Stimulated activated effector memory CD8-positive, alpha-beta T cell treated with anti-CD3 and anti-CD28 coated beads, Interleukin-12 subunit alpha, Interleukin-12 subunit beta, amount 100 ng/mL, for 72 hours (primary cell): ENCODE measurements around the gene NRCAM.
A peak's percentile ranks its signal among the peaks of the same experiment; 100 is the strongest.
"Not testable (repeated sequence)": the region's sequence is repeated elsewhere in the genome, so short reads cannot be mapped to it uniquely, and the experiment has no call there.

Source experiments
- ATAC-seq: fragments of 150-1000 bp; cut with Tn5 transposase; 2 replicates; pipeline ENCODE4 v1.10.0; 2021
- DNase-seq, 2 donors: peaks; one replicate each; pipeline ENCODE4 v3.0.0; 2021 to 2022; ENCODE audit warnings: low spot score in 2 of 2
- H3K27ac Mint-ChIP-seq: one replicate; pipeline ENCODE4 v1.8.0; 2022; ENCODE audit warnings: mild to moderate bottlenecking, mixed read lengths
- H3K36me3 Mint-ChIP-seq: one replicate; pipeline ENCODE4 v1.8.0; 2022; ENCODE audit warnings: mild to moderate bottlenecking, mixed read lengths
- H3K4me1 Mint-ChIP-seq: one replicate; pipeline ENCODE4 v1.8.0; 2022; ENCODE audit warnings: mixed read lengths
- H3K4me3 Mint-ChIP-seq: one replicate; pipeline ENCODE4 v1.8.0; 2022; ENCODE audit warnings: mild to moderate bottlenecking, mixed read lengths
- H3K9me3 Mint-ChIP-seq: one replicate; pipeline ENCODE4 v1.8.0; 2022; ENCODE audit warnings: mixed read lengths

The NRCAM gene

DNA sequence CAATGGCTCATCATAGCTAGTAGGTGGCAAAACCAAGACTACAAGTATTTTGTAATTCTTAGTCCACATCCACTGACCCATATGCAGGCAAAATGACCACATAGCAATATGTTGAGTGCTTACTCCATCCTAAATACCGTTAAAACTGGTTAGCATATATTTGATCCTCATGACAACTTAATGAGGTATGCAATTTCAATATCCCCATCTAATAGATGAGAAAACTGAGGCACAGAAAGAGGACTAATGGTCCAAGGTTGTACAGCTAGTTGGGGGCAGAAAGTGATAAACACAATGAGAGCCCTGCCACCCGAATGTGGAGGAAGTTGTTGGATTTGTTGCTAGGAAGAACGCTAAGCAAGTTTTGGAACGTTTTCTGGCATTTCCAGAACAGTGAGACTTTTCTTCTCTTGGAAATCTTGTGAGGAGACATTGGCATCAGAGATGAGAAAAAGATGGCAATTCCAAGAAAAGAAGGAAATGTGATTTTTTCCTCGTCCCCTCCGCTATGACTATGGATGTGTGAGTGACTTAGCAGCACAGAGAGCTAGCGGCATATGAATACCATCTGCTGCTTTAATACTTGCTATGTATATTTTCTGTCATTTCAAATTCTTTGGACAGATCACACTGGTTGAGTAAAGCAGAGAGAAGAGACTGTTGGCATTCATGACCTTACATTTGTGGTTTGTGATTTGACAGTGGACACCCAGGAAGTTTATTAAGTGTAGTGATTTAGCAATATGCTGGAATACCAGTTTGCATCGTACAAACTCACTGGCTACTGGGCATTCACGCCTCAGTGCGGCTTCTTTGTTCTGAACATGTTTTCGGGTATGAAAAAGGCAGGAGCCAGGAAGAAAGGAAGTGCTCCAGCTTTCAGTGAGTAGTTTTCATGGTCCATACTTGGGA is 51.5 kb downstream of the NRCAM start:
- Mint-ChIP-seq H3K36me3 (no peaks in the 10 kb centered on the region), H3K27ac (no peak overlapping the region), H3K4me3 (no peak overlapping the region), H3K9me3 (no peaks in the 10 kb centered on the region), H3K4me1 (no peaks in the 10 kb centered on the region)
- ATAC-seq = no peak
- no peak for DNase-seq

DNA sequence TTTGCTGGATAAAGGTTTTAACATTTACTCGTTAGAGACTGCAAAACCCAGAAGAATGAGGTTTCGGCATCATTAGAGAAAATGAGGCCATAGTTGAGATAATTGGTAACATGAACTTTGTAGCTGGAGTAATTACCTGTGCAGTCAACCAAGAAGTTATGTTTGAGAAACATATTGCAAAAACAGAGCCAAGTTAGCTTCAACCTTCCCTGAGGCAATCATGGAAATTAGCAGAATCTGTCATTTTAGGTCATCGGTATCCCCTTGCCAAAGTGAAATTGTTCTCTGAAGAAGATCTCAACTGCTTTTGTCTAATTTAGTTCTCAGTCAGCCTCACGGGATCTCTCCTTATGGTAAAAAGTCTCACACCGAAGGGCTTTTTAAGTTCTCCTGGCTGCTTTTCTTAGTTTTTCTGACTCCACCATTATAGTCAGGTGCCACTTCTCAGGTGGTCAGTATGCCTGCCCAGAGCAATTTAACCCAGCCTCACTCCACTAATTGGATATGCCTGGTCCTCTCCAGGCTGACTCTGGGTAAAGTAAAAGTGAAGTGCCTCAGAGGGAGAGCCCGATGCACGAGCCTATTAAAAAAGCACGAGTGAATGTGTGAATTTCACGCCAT is 52.5 kb downstream of the NRCAM start:
- Mint-ChIP-seq H3K36me3 (no peaks in the 10 kb centered on the region), H3K9me3 (no peaks in the 10 kb centered on the region)
- ATAC-seq = no peak

DNA sequence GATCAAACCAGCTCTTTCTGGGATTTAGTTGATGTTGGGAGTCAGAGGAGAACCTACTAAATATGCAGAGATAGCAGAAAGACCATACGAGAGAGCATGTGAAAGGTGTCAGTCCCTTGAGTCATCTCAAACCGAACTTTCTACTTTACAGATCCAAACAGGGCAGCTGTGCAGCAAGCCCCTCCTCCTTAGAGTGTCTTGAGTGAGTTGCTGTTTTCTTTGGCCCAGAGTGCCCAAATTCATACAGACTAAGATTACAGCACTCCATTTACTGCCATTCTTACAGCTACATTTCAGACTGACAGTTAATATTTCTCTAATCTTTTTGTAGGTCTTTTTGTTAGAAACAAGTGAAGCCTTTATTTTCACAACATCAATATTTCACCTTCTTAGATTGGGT is 53.4 kb downstream of the NRCAM start:
- H3K4me3 Mint-ChIP-seq = no peak overlapping the region
- ATAC-seq = peak; percentile 36
- no peak overlapping the region for H3K27ac Mint-ChIP-seq
- no peaks in the 10 kb centered on the region for H3K9me3 Mint-ChIP-seq
- no peaks in the 10 kb centered on the region for H3K4me1 Mint-ChIP-seq
- DNase-seq = no peak
- H3K36me3 Mint-ChIP-seq = no peaks in the 10 kb centered on the region

More for the DNA sequence above, 52.5 kb downstream of the NRCAM start:
- Mint-ChIP-seq H3K4me3 (no peak overlapping the region), H3K4me1 (no peaks in the 10 kb centered on the region), H3K27ac (no peak overlapping the region)
- no peak for DNase-seq

DNA sequence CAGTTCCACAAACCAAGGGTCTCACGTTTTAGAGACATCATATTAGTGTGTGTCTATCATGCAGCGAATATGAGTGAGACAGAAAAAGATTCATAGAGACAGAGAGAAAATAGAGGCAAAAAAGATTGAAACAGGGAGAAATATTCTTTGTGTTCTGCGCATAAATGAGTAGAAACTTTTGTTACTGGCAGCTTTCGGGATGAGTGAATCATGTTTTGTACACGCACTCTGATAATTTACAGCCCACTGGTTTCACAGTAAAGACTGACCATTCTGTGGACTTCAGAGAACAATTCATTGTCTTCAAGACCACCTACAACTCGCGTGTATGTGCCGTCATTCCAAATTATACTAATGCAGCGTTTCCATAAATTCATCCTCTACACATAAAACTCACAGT is 60.2 kb downstream of the NRCAM start:
- no peaks in the 10 kb centered on the region for H3K36me3 Mint-ChIP-seq
- no peaks in the 10 kb centered on the region for H3K4me1 Mint-ChIP-seq
- no peak overlapping the region for H3K27ac Mint-ChIP-seq
- DNase-seq = no peak
- H3K9me3 Mint-ChIP-seq = no peaks in the 10 kb centered on the region
- ATAC-seq = no peak
- no peak overlapping the region for H3K4me3 Mint-ChIP-seq

DNA sequence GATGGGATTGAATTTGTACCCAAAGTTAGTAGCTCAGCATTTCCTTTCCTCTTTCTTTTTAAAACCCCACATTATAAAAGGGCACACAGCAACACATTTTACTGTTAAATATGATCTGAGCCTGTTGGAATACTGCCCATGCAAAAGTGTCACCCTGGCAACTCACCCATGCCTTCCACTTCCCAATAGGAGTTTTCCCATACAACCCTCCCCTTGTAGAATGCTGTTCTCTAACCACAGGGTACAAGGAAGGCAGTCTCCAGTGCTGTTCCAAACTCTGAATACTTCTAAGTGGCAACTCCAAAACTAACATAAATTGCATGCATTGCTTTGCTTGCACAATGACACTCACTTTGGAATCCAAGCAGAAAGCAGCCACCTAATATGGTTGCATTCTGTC is 60.8 kb downstream of the NRCAM start:
- Mint-ChIP-seq H3K36me3 (no peaks in the 10 kb centered on the region), H3K27ac (no peak overlapping the region), H3K4me1 (no peaks in the 10 kb centered on the region), H3K4me3 (no peak overlapping the region), H3K9me3 (peaks cover 2% of the 10 kb centered on the region)
- ATAC-seq = no peak
- DNase-seq = no peak

DNA sequence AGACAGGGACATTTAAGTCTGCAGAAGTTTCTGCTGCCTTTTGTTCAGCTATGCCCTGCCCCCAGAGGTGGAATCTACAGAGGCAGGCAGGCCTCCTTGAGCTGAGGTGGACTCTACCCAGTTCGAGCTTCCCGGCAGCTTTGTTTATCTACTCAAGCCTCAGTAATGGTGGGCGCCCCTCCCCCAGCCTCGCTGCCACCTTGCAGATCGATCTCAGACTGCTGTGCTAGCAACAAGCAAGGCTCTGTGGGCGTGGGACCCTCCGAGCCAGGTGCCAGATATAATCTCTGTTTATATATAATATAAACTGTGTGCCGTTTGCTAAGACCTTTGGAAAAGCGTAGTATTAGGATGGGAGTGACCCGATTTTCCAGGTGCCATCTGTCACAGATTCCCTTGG is 63.1 kb downstream of the NRCAM start:
- not testable (repeated sequence) for H3K36me3 Mint-ChIP-seq, ATAC-seq, H3K4me3 Mint-ChIP-seq, H3K27ac Mint-ChIP-seq, H3K9me3 Mint-ChIP-seq, DNase-seq, H3K4me1 Mint-ChIP-seq

DNA sequence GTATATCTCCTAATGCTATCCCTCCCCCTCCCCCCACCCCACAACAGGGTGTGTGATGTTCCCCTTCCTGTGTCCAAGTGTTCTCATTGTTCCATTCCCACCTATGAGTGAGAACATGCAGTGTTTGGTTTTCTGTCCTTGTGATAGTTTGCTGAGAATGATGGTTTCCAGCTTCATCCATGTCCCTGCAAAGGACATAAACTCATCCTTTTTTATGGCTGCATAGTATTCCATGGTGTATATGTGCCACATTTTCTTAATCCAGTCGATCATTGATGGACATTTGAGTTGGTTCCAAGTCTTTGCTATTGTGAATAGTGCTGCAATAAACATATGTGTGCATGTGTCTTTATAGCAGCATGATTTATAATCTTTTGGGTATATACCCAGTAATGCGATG is 68.5 kb downstream of the NRCAM start:
- H3K4me3 Mint-ChIP-seq, H3K27ac Mint-ChIP-seq, H3K4me1 Mint-ChIP-seq: not testable (repeated sequence)

DNA sequence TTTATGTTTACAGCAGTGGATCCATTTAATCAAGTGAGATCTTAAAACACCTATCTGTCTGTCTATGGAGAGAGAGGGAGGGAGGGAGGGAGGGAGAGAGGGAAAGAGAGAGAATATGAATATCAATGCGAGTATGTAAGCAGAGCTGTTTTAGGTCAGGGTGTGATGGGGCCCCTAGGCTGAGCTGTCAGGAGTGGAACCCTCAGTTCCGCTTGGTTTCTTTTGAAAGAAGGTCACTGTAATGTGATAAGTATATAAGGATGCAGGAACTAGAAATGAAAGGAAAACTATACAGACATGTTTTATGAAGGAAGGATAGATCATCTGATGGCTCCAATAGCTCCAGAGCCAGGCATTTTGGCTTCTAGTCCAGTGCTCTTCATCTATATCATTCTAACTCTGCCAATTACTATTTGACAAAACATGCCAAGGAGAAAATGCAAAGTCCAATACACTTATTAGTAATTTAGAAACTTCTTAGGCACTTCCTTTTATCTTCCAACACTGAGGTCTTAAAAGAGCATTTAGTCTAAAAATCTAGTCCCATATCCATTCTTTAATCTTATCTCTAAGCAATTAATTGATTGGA is 70.3 kb downstream of the NRCAM start:
- H3K9me3 Mint-ChIP-seq = peaks cover 3% of the 10 kb centered on the region
- DNase-seq = no peak
- no peaks in the 10 kb centered on the region for H3K4me1 Mint-ChIP-seq
- no peak overlapping the region for H3K4me3 Mint-ChIP-seq
- H3K27ac Mint-ChIP-seq = no peak overlapping the region
- H3K36me3 Mint-ChIP-seq = no peaks in the 10 kb centered on the region
- no peak for ATAC-seq

More for the DNA sequence above, 68.5 kb downstream of the NRCAM start:
- not testable (repeated sequence) for H3K9me3 Mint-ChIP-seq, H3K36me3 Mint-ChIP-seq, ATAC-seq, DNase-seq

DNA sequence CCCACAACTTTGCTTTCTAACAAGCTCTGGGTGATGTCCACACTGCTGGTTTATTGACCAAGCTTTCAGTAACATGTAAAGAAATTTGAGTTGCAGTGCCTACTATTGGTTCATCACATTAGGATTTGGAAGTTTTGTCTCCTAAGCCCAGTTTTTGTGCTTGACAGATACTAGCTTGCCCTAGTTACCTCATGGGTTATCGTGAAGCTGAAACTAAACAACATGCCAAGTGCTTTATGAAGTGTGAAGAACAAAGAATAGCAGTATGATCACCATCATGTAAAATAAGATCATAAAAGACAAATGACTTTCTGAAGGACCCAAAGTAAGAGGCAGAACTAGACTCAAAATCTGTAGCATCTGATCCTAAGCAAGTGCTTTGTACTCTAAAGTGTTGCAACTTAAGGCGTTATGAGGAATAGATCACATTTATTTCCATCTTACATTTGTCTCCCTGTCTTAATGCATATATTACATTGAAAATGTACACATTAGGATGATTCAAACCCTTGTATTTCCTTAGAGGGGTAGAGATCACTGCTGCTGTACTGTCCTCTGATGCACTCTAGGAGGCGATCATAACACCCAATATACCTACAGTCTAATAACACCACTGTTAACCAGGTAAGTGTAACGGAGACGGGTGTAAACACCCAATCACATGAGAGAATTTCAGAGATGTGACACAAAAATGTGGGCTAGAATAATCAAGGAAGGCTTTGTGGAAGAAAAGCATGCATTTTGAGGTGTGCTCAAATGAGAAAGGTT is 71.3 kb downstream of the NRCAM start:
- no peaks in the 10 kb centered on the region for H3K9me3 Mint-ChIP-seq
- ATAC-seq (no peak), DNase-seq (no peak)

DNA sequence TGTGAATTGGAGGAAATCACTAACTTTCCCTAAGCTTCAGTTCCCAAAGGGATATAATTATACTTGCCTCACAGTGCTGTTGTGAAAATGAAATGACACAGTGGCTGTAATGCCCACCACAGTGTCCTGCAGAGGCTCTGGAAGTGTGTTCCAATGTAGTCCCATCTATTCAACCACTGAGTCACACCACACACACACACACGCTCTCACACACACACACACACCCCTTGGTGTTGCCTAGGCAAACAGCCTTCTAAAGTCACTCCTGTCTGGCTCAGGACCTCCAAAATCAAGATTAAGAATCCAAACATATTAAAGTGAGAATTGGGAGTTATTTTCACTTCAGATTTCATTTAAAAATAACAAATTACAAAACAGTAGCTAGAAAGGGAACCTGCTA is 73.3 kb downstream of the NRCAM start:
- ATAC-seq = no peak
- H3K36me3 Mint-ChIP-seq = no peaks in the 10 kb centered on the region
- no peak for DNase-seq
- H3K4me1 Mint-ChIP-seq = no peaks in the 10 kb centered on the region
- H3K4me3 Mint-ChIP-seq = no peak overlapping the region
- H3K9me3 Mint-ChIP-seq = no peaks in the 10 kb centered on the region
- H3K27ac Mint-ChIP-seq = no peak overlapping the region

More for the DNA sequence above, 71.3 kb downstream of the NRCAM start:
- H3K36me3 Mint-ChIP-seq = no peaks in the 10 kb centered on the region
- H3K4me3 Mint-ChIP-seq = no peak overlapping the region
- no peaks in the 10 kb centered on the region for H3K4me1 Mint-ChIP-seq
- no peak overlapping the region for H3K27ac Mint-ChIP-seq

DNA sequence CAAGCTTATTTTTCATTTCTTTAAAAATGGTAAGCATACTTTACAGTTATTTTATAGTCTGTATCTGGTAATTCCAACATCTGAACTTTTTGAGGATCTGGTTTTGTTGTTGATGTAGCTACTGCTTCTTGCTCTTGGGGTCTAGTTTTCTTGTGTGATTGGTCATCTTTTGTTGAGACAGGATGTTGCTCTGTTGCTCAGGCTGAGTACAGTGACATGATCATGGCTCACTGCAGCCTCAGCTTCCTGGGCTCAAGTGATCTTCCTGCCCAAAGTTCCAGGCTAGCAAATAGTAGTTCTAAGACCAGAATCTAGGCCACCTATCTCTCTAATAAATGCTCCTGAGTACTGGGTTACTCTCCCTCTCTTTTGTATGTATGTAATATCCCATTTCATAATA is 75.7 kb downstream of the NRCAM start:
- H3K36me3 Mint-ChIP-seq = no peaks in the 10 kb centered on the region
- DNase-seq (no peak), ATAC-seq (no peak)
- no peaks in the 10 kb centered on the region for H3K4me1 Mint-ChIP-seq
- no peaks in the 10 kb centered on the region for H3K9me3 Mint-ChIP-seq
- H3K4me3 Mint-ChIP-seq = no peak overlapping the region
- H3K27ac Mint-ChIP-seq = no peak overlapping the region

DNA sequence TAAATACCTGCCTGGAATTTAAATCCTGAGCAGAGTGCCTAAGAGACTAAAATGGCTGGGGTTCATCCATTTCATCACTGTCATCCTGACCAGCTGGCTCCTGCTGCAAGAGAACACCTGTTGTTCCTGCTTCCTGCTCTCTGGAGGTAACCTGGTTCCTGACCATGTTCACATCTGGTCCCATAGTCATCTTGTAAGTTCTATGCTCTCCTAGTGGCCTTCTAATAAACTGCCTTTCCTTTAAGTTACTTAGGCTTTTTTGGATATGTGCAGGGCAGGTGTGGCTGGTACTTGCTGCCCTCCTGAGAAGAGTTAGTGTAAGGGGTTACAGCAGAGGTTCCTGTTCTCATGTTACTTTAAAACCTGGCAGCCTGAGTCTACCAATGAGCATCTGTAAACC is 80.0 kb downstream of the NRCAM start:
- Mint-ChIP-seq H3K36me3 (no peaks in the 10 kb centered on the region), H3K4me1 (no peaks in the 10 kb centered on the region), H3K27ac (no peak overlapping the region), H3K4me3 (no peak overlapping the region), H3K9me3 (no peaks in the 10 kb centered on the region)
- ATAC-seq = no peak
- no peak for DNase-seq

DNA sequence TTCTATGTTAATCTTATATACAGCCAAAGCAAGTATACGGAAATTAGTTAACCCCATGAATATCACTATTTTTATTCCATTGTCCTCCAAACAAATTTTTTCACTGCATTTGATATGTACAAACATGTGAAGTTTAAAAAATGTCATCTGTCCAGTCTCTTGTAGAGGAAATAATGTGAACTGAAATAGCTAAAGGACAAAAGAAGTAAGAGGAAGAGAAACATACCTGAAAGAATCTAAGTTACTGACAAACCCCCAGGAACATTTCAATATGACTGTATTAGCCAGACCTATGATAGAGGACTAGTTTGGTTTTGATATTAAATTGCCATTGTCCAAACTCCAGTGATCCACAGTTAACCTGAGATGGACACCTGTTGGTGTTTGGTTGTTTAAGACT is 80.6 kb downstream of the NRCAM start:
- Mint-ChIP-seq H3K9me3 (no peaks in the 10 kb centered on the region), H3K27ac (no peak overlapping the region), H3K4me1 (no peaks in the 10 kb centered on the region), H3K36me3 (no peaks in the 10 kb centered on the region), H3K4me3 (no peak overlapping the region)
- DNase-seq (no peak), ATAC-seq (no peak)

DNA sequence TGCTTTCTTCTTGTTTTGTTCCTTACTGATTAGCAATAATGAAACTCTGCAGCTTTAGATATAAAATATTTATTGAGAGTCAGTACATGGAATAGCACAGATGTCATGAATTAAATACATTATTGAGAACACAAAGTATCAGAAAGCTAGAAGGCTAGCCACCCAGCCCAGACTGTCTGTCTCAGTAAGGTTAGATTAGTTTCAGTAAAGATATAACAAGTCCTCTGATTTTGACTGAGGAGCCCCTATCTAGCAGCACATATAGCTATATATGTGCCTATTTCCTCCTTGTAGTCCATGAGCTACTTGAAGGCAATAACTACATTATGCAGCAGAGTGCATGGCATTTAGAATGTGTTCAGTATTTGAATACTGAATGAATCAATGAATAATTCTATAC is 81.3 kb downstream of the NRCAM start:
- no peaks in the 10 kb centered on the region for H3K36me3 Mint-ChIP-seq
- H3K9me3 Mint-ChIP-seq = no peaks in the 10 kb centered on the region
- no peak for DNase-seq
- H3K4me3 Mint-ChIP-seq = no peak overlapping the region
- no peak overlapping the region for H3K27ac Mint-ChIP-seq
- H3K4me1 Mint-ChIP-seq = no peaks in the 10 kb centered on the region
- no peak for ATAC-seq

DNA sequence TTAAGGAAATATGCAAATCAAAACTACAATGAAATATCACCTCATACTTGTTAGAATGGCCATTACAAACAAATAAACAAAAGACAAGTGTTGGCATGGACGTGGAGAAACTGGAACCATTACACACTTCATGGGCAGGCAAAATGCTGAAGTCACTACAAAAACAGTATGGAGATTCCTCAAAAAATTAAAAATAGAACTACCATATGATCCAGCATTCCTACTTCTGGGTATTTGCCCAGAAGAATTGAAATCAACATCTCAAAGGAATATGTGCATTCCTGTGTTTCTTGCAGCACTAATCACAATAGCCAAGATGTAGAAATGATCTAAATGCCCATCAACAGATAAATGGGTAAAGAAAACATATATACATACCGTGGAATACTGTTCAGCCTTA is 83.6 kb downstream of the NRCAM start:
- ATAC-seq (no peak), DNase-seq (no peak)
- Mint-ChIP-seq H3K9me3 (no peaks in the 10 kb centered on the region), H3K4me1 (no peaks in the 10 kb centered on the region), H3K27ac (no peak overlapping the region), H3K36me3 (no peaks in the 10 kb centered on the region), H3K4me3 (no peak overlapping the region)
